HPDE6-E6E7 (cell line): ENCODE results near the gene LDLRAP1.
"Not testable (repeated sequence)": the region's sequence is repeated elsewhere in the genome, so short reads cannot be mapped to it uniquely, and the experiment has no call there.

Experiments used
- DNase-seq: peaks from one replicate; pipeline ENCODE4 v3.0.0; 2011; ENCODE audit warnings: missing footprints; ENCODE audit errors: extremely low spot score

Gene LDLRAP1

GRCh38 chr1:25603779-25604538 lies 60.6 kb downstream of the LDLRAP1 start:
- DNase-seq: not testable (repeated sequence)

- DNase-seq: no peak
Observed at GRCh38 chr1:25607123-25607522, 63.7 kb downstream of the LDLRAP1 start.

- peak; percentile 75 for DNase-seq
Observed at GRCh38 chr1:25608488-25609178, 65.2 kb downstream of the LDLRAP1 start.

GRCh38 chr1:25609921-25610320 lies 66.5 kb downstream of the LDLRAP1 start:
- DNase-seq: no peak

GRCh38 chr1:25610822-25611630 lies 67.6 kb downstream of the LDLRAP1 start:
- DNase-seq: no peak

GRCh38 chr1:25611843-25612242 lies 68.4 kb downstream of the LDLRAP1 start:
- no peak for DNase-seq

GRCh38 chr1:25612421-25612820 lies 69.0 kb downstream of the LDLRAP1 start:
- no peak for DNase-seq

GRCh38 chr1:25613091-25613490 lies 69.7 kb downstream of the LDLRAP1 start:
- DNase-seq: no peak

- no peak for DNase-seq
Observed at GRCh38 chr1:25614501-25615171, 71.2 kb downstream of the LDLRAP1 start.

- no peak for DNase-seq
Observed at GRCh38 chr1:25615172-25615541, 71.8 kb downstream of the LDLRAP1 start.

GRCh38 chr1:25615563-25616094 lies 72.2 kb downstream of the LDLRAP1 start:
- no peak for DNase-seq

GRCh38 chr1:25616095-25616986 lies 72.9 kb downstream of the LDLRAP1 start, which contains the start of gene MAN1C1:
Gene MAN1C1, plus strand, starts transcription at chr1:25616791. Its CDS starts 1,007 bp downstream, at chr1:25617798.
- DNase-seq: peak; percentile 81

GRCh38 chr1:25616987-25617624 lies 73.7 kb downstream of the LDLRAP1 start:
- no peak for DNase-seq

- no peak for DNase-seq
Observed at GRCh38 chr1:25617625-25618432, 74.4 kb downstream of the LDLRAP1 start.

- DNase-seq: no peak
Observed at GRCh38 chr1:25618433-25618808, 75.0 kb downstream of the LDLRAP1 start.
